Mucosa of descending colon (tissue), 3 donors: ENCODE measurements around the gene ZCWPW2. TPM values are rescaled to one million over a fixed set of nuclear protein-coding genes. Genes with fewer than 3 reads are reported as not detected.
A peak's percentile ranks its signal among the peaks of the same experiment; 100 is the strongest.

Source experiments
- ATAC-seq: fragments of 200-7000 bp; cut with Tn5 transposase; one replicate; pipeline ENCODE4 v1.9.1; 2020; ENCODE audit warnings: mild to moderate bottlenecking, moderate library complexity
- DNase-seq, 3 donors: peaks; one replicate each; pipeline ENCODE4 v3.0.0-alpha.2; 2020
- H3K36me3 ChIP-seq: fragments of 200-600 bp; one replicate; pipeline ENCODE4 v1.8.0; 2021; ENCODE audit warnings: low read depth, mild to moderate bottlenecking
- H3K4me1 ChIP-seq: fragments of 200-600 bp; one replicate; pipeline ENCODE4 v1.8.0; 2021; ENCODE audit warnings: low read depth, mild to moderate bottlenecking
- H3K4me3 ChIP-seq: fragments of 200-600 bp; one replicate; pipeline ENCODE4 v1.8.0; 2021; ENCODE audit warnings: mild to moderate bottlenecking
- H3K9me3 ChIP-seq: fragments of 200-600 bp; one replicate; pipeline ENCODE4 v1.8.0; 2021; ENCODE audit warnings: mild to moderate bottlenecking
- intact Hi-C, 2 donors: fragments of 100-400 bp; cut with DNase I in 1 of 2; cut with micrococcal nuclease in 1 of 2; formaldehyde crosslinking; loops; one replicate each; pipeline versions ENCODE4 v1.11.0 to v1.11.1; 2022; cut with DNase I, micrococcal nuclease
- total RNA-seq, 3 donors: library from RNA; stranded (reverse); fragmentation: NEBNext Ultra II Directional in 2 of 3; extraction: Animal tissue kit (Norgen Biotek cat#: 25700) in 2 of 3; gene quantifications; one replicate each; pipeline versions ENCODE4 v1.2.1 to v1.2.4, GENCODE V29; 2021 to 2023
- TF ChIP-seq, protein P1 (sequence below): fragments of 200-600 bp; IDR thresholded peaks from one replicate; pipeline ENCODE4 v1.8.0; 2022; ENCODE audit warnings: antibody characterized with exemption, mild to moderate bottlenecking
- donor health status: DM: no; HTN: no; CAD: no; lungs with moderate emphysema.
- donor health status: DM: no; HTN: no; CAD: no.
- donor health status: DM: no; HTN: yes; CAD: no.

ZCWPW2 gene
- total RNA-seq, 3 donors from 2014 or later: 0.55 to 1.7 (median 0.90) TPM

DNA sequence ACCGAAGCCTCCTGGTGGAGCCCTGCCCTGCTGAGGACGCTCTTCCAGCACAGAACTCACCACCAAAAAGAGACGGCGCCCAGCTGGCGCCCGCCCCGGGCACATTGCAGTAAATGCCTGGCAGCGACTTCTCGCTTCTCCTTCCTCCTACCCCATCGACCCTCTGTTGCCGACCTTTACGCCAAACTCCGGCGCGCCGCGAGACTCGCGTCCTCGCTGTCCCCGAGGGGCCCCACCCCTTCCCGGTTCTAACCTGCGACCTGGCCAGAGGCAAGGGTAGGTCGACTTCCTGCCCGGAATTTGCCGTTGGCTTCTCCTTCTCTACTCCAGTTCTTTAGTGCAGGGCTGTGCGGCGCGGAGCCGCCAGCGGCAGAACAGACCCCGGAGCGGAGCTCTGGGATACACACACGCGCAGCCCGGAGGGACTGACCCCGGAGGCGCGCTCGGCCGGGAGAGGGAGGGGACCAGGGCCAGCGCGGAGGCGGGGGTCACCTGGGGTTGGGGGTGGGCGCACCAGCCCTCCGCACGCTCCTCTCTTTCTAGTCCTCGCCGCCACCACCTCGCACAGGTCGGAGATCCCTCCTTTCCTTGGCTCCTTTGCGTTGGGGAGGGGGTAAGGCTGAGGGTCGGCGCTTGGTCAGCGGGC, 226.7 kb downstream of the ZCWPW2 start:
- DNase-seq: peak in 1 of 3 donors; percentile 44
- H3K4me3 ChIP-seq: no peak overlapping the region
- intact Hi-C loops: no loop called here
- no peaks in the 10 kb centered on the region for H3K9me3 ChIP-seq
- TF ChIP-seq, protein P1, sequence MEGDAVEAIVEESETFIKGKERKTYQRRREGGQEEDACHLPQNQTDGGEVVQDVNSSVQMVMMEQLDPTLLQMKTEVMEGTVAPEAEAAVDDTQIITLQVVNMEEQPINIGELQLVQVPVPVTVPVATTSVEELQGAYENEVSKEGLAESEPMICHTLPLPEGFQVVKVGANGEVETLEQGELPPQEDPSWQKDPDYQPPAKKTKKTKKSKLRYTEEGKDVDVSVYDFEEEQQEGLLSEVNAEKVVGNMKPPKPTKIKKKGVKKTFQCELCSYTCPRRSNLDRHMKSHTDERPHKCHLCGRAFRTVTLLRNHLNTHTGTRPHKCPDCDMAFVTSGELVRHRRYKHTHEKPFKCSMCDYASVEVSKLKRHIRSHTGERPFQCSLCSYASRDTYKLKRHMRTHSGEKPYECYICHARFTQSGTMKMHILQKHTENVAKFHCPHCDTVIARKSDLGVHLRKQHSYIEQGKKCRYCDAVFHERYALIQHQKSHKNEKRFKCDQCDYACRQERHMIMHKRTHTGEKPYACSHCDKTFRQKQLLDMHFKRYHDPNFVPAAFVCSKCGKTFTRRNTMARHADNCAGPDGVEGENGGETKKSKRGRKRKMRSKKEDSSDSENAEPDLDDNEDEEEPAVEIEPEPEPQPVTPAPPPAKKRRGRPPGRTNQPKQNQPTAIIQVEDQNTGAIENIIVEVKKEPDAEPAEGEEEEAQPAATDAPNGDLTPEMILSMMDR: no peak
- peak; percentile 23 for ATAC-seq
- H3K36me3 ChIP-seq: no peaks in the 10 kb centered on the region
- H3K4me1 ChIP-seq: peaks cover 2% of the 10 kb centered on the region

Other genes with a start within 250 kb of the ZCWPW2 start
- 10 to 100 TPM; 23.3 to 34.9 (median 31.1) TPM for gene CMC1, start 107.1 kb upstream of the ZCWPW2 start, total RNA-seq
- 10 to 100 TPM; 50.4 to 61.6 (median 55.3) TPM for gene AZI2, start 103 bp downstream of the ZCWPW2 start, total RNA-seq